ENCODE data around the gene CDHR5.

CDHR5 gene

GRCh38 chr11:660681-661444 is 36.1 kb upstream of the CDHR5 start:
- no peaks in the 10 kb centered on the region for H4K20me1 ChIP-seq (ENCODE audit: low read depth, low read length)
- no peaks in the 10 kb centered on the region for H3K9me2 ChIP-seq (replicated peaks; ENCODE audit: insufficient read depth, low read length)
- no peak overlapping the region for H2AFZ ChIP-seq (ENCODE audit: low read depth, low read length, severe bottlenecking)
- no peaks in the 10 kb centered on the region for H3K79me2 ChIP-seq (ENCODE audit: insufficient read depth, low read length)
- H3K4me2 ChIP-seq (ENCODE audit: low read depth, low read length, poor library complexity, severe bottlenecking): no peak overlapping the region
- no peaks in the 10 kb centered on the region for H3K9me3 ChIP-seq (ENCODE audit: insufficient read depth, low read length)
- no peaks in the 10 kb centered on the region for H3K36me3 ChIP-seq (ENCODE audit: low read length)
- no peak overlapping the region for H3K9ac ChIP-seq (ENCODE audit: low read length)
- no peak overlapping the region for H3K4me3 ChIP-seq (ENCODE audit: insufficient read depth, low read length, poor library complexity, severe bottlenecking)
- H3K27ac ChIP-seq (ENCODE audit: low read depth, low read length): no peak overlapping the region
- no peaks in the 10 kb centered on the region for H3K27me3 ChIP-seq (ENCODE audit: low read length)
- H3F3A ChIP-seq (ENCODE audit: insufficient read depth): no peaks in the 10 kb centered on the region
- TF ChIP-seq CTCF (IDR thresholded peaks at IDR 0.05; ENCODE audit: insufficient read depth, low read length, poor library complexity, severe bottlenecking) (no peak), EZH2phosphoT487 (conservative IDR thresholded peaks at IDR 0.05; ENCODE audit: low read length) (no peak)

- H3K9me2 ChIP-seq (replicated peaks; ENCODE audit: insufficient read depth, low read length): no peaks in the 10 kb centered on the region
- H3K9me3 ChIP-seq (ENCODE audit: insufficient read depth, low read length): no peaks in the 10 kb centered on the region
- no peak overlapping the region for H2AFZ ChIP-seq (ENCODE audit: low read depth, low read length, severe bottlenecking)
- no peak overlapping the region for H3K27ac ChIP-seq (ENCODE audit: low read depth, low read length)
- no peaks in the 10 kb centered on the region for H4K20me1 ChIP-seq (ENCODE audit: low read depth, low read length)
- H3K4me3 ChIP-seq (ENCODE audit: insufficient read depth, low read length, poor library complexity, severe bottlenecking): no peak overlapping the region
- no peak overlapping the region for H3K4me2 ChIP-seq (ENCODE audit: low read depth, low read length, poor library complexity, severe bottlenecking)
- H3F3A ChIP-seq (ENCODE audit: insufficient read depth): no peaks in the 10 kb centered on the region
- H3K27me3 ChIP-seq (ENCODE audit: low read length): no peaks in the 10 kb centered on the region
- TF ChIP-seq CTCF (IDR thresholded peaks at IDR 0.05; ENCODE audit: insufficient read depth, low read length, poor library complexity, severe bottlenecking) (no peak), EZH2phosphoT487 (conservative IDR thresholded peaks at IDR 0.05; ENCODE audit: low read length) (no peak)
- no peaks in the 10 kb centered on the region for H3K36me3 ChIP-seq (ENCODE audit: low read length)
- H3K79me2 ChIP-seq (ENCODE audit: insufficient read depth, low read length): no peaks in the 10 kb centered on the region
- H3K9ac ChIP-seq (ENCODE audit: low read length): no peak overlapping the region
These were observed 35.5 kb upstream of the CDHR5 start for GRCh38 chr11:660281-660680.

GRCh38 chr11:659532-660085 is 34.9 kb upstream of the CDHR5 start:
- no peak for TF ChIP-seq CTCF (IDR thresholded peaks at IDR 0.05; ENCODE audit: insufficient read depth, low read length, poor library complexity, severe bottlenecking)
- no peak overlapping the region for H3K4me2 ChIP-seq (ENCODE audit: low read depth, low read length, poor library complexity, severe bottlenecking)
- no peaks in the 10 kb centered on the region for H3K36me3 ChIP-seq (ENCODE audit: low read length)
- H3K27me3 ChIP-seq (ENCODE audit: low read length): no peaks in the 10 kb centered on the region
- H3K9me3 ChIP-seq (ENCODE audit: insufficient read depth, low read length): no peaks in the 10 kb centered on the region
- H2AFZ ChIP-seq (ENCODE audit: low read depth, low read length, severe bottlenecking): no peak overlapping the region
- H3K79me2 ChIP-seq (ENCODE audit: insufficient read depth, low read length): no peaks in the 10 kb centered on the region
- no peaks in the 10 kb centered on the region for H3F3A ChIP-seq (ENCODE audit: insufficient read depth)
- H3K9ac ChIP-seq (ENCODE audit: low read length): no peak overlapping the region
- no peaks in the 10 kb centered on the region for H3K9me2 ChIP-seq (replicated peaks; ENCODE audit: insufficient read depth, low read length)
- no peak overlapping the region for H3K4me3 ChIP-seq (ENCODE audit: insufficient read depth, low read length, poor library complexity, severe bottlenecking)
- no peaks in the 10 kb centered on the region for H4K20me1 ChIP-seq (ENCODE audit: low read depth, low read length)
- H3K27ac ChIP-seq (ENCODE audit: low read depth, low read length): no peak overlapping the region

All from SU-DHL-6 (cell line).